CD4-positive, alpha-beta T cell treated with Interleukin-4 for 4 hours (primary cell): ENCODE data around the gene ALDH16A1.
"Not testable (repeated sequence)": the region's sequence is repeated elsewhere in the genome, so short reads cannot be mapped to it uniquely, and the experiment has no call there.

Experiments
- DNase-seq: peaks from one replicate; pipeline ENCODE4 v3.0.0-alpha.2; 2020

The ALDH16A1 gene

DNA sequence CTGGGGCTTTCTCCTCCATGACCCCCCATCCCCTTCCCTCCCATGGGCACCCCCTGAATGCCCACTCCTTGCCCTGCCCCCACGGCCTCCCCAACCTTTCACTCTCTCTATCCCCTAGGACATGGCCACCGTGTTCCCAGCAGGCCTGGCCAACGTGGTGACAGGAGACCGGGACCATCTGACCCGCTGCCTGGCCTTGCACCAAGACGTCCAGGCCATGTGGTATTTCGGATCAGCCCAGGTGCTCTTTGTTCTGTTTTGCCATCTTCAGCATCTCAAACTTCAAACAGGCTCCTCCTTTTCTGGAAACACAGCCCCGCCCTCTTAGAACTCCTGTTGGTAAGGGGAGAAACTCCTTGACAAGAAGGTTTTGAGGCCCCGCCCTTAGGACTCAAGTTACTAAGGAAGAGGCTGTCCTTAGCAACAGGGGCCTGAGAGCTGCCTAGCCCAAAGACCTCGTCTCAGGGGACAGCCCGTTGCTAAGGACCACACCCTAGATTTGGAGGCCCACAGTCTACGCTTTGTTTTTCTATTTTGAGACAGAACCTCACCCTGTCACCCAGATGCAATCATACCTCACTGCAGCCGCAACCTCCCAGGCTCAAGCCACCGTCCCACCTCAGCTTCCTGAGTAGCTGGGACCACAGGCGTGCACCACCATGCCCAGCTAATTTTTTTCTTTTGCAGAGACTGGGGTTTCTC is 15.9 kb downstream of the ALDH16A1 start:
- DNase-seq: peak; percentile 100

DNA sequence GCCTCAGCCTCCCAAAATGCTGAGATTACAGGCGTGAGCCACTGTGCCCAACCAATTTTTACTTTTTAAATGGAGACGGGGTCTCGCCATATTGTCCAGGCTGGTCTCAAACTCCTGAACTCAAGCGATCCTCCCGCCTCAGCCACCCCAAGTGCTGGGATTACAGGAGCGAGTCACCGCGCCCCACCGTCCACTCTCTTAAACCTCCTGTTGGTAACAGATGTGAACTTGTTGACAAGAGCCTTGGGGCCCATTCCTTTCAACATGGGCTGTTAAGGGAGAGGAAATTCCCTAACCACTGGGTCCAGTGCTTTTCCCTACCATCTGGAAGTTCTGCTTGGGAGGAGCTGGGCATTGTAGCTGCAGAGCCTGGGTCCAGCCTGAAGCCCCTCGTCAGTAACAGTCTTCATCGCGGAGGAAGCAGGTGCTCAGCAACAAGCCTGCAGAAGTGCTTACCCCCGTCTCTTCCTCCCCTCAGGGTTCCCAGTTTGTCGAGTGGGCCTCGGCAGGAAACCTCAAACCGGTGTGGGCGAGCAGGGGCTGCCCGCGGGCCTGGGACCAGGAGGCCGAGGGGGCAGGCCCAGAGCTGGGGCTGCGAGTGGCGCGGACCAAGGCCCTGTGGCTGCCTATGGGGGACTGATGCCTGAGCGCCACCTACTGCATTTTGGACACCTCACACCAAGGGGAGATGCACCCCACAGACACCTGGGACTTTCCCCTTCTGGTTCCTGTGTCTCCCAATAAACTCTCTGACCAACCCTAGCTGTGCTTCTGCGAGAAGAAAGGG is 17.0 kb downstream of the ALDH16A1 start:
- peak; percentile 97 for DNase-seq

DNA sequence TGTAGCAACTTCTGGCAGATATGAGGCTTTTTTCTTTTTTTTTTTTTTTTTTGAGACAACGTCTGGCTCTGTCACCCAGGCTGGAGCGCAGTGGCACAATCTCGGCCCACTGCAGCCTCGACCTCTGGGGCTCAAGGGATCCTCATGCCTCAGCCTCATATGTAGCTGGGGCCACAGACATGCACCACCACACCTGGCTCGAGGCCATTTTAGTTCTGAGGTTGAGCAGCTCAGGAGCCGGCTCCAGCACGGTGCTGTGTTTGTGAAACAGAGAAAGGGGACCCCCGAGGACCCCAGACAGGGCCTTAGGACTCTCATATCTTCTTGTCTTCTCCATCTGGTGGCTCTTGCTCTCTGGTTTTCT is 17.6 kb downstream of the ALDH16A1 start:
- DNase-seq: no peak

DNA sequence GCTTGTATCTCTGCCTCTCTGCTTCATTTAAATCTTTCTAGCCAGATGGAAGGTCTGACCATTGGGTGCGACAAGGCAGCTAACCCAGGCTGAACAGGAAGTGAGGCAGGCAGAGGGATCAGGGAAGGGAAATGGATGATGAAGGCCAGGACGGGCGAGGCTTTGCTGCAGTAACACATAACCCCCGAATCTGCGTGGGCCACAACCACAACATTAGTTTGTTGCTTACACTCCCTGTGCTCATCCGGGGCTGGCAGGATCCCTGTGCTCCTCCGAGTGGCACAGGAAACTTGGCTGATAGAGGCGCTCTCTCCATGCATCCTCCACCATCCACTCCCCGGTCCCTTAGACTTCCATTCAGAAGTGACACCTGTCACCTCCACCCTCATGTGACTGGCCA is 19.9 kb downstream of the ALDH16A1 start:
- DNase-seq: no peak

DNA sequence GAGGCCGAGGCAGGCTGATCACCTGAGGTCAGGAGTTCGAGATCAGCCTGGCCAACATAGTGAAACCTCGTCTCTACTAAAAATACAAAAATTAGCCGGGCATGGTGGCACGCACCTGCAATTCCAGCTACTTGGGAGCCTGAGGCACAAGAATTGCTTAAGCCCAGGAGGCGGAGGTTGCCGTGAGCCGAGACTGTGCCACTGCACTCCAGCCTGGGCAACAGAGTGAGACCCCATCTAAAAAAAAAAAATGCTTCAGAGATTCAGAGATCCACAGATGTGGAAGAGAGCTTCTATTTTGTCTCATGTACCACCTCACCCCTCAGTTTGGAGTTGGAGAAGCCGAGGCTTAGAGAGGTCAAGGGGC is 20.5 kb downstream of the ALDH16A1 start:
- not testable (repeated sequence) for DNase-seq

DNA sequence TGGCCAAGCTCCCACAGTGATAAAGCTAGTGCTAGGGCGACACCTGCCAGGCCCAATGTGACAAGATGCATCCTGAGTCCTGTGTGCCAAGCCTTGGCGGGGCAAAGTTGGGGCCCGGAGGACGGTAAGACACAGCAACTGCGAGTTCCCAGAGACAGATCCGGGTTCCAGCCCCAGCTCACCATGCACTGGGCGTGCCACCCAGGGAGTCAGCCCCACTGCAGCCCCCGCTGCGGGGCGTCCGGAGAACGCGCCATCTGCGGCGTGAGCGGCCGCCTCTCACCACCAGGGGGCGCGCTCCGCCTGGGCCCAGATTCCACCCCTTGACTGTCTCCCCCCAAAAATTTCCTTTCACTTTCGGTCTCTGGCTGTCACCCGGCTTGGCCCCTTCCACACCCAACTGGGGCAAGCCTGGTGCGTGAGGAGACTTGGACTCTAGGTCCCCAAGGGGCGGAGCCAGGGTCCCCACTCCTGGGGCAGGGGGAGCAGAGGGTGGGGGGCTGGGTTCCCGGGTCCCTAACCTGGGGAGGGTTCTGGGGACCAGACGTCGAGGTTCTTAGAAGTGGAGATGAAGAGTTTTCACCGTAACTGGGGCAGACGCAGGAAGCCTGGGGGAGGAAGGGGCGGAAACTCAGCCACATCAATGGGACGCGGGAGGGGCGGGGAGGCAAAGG is 21.0 kb downstream of the ALDH16A1 start, which contains the start of gene FLT3LG:
Gene FLT3LG (plus strand): TSS at position 348 of the 674 bp plus-strand sequence. CDS start 425 bp downstream, outside the sequence.
- DNase-seq: peak; percentile 98

DNA sequence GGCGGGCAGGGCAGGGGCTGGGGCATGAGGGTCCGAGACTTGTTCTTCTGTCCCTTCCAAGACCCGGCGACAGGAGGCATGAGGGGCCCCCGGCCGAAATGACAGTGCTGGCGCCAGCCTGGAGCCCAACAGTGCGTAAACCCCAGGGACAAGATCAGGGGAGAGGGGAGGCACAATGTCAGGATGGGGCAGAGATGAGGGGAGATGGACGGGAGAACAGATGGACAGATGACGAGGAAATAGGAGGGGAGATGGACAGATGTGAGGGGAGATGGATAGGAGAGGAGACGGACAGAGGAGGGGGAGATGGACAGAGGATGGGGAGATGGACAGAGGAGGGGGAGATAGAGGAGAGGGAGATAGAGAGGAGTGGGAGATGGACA is 21.5 kb downstream of the ALDH16A1 start:
- no peak for DNase-seq

DNA sequence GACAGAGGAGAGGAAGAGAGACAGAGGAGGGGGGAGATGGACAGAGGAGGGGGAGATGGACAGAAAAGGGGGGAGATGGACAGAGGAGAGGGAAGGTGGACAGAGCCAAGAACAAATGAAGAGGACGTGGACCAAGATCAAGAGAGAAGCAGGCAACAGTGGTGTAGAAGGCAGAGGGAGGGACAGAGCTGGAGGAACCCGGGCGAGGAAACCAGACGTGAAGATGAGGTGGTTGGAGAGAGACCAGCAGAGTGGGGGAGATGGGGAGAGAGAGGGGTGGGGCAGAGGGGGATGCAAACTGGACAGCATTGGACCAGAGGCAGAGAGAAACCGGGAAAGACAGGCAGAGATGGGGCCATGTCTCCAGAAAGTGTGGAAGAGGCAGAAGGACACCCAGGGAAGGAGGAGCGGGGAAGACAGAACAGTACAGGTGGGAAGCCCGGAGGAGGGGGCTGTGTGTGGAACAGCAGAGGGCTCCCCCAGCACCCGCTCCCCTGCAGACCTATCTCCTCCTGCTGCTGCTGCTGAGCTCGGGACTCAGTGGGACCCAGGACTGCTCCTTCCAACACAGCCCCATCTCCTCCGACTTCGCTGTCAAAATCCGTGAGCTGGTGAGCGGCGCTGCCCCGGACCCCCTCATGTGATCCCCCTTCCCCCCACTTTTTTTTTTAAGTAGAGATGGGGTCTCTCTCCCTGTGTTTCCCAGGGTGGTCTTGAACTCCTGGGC is 22.3 kb downstream of the ALDH16A1 start:
- DNase-seq: no peak

DNA sequence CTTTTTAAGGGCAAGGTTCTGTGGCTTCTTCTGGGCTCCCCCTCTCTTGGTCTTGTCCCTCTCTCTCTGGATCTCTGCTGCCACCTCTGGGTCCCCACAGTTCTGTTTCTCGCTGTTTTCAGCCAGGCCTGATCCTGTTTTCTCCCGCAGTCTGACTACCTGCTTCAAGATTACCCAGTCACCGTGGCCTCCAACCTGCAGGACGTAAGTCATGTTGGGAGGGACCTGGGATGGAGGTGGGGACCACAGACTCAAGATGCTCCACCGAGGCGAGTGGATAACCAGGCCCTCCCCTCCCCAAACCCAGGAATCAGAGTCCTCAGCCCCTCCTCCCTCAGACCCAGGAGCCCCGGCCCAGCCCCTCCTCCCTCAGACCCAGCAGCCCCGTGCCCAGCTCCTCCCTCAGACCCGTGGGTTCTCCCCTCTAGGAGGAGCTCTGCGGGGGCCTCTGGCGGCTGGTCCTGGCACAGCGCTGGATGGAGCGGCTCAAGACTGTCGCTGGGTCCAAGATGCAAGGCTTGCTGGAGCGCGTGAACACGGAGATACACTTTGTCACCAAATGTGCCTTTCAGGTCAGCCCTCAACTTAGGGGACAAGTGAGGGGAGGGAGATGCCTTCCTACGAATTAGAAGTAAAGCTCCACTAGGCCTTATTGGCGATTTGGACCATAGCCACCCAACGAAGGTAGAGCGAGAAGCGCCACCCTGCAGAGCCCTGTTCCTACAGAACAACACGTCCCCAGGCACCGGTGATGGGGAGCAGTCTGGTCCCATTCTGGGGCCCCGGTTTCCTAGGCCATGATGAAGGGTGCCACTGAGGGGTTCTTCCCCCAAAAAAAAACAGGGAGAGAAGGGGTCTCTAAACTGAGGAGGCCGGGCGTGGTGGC is 23.2 kb downstream of the ALDH16A1 start:
- peak; percentile 70 for DNase-seq

DNA sequence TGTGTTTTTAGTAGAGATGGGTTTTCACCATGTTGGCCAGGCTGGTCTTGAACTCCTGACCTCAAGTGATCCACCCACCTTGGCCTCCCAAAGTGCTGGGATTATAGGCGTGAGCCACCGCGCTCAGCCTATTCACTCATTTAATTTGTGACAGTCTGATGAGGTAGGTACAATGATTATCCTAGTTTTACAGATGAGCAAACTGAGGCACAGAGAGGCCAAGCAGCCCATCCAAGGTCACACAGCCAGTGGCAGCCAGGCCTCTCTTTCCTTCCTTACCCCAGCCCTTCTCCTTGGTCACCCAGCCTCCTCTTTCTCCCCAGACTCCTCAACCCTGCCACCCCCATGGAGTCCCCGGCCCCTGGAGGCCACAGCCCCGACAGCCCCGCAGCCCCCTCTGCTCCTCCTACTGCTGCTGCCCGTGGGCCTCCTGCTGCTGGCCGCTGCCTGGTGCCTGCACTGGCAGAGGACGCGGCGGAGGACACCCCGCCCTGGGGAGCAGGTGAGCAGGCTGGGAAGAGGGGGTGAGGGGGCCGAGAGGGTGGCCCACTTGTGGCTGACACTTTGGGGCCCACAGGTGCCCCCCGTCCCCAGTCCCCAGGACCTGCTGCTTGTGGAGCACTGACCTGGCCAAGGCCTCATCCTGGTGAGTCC is 27.1 kb downstream of the ALDH16A1 start:
- no peak for DNase-seq

DNA sequence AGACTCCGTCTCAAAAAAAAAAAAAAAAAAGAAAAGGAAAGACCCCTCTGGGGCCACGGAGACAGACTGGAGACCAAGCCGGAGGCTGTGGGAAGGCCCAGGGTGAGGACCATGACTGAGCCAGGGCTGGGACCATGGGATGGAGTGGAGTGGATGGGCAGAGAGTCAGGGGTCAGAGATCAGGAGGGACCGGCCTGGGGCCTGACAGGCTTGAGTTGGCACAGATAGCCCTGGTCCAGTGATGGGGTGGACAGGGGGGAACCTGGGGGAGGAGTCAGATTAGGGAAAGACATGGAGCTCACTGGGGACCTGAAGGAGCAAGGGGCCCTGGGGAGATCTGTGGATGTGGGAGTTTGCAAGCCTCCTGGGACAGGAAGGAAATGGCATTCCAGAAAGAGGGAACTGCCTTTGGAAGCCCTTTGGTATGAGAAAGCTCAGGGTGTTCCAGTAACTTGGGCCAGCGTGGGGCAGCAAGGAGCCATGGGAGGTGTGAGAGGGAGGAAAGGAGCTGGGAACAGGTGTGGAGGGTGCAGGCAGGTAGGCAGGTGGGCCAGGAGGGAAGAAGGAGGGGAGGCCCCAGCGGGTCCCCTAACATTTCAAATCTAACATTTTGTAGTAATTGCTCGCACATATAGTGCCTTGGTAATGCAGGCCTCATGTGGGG is 28.1 kb downstream of the ALDH16A1 start:
- no peak for DNase-seq

DNA sequence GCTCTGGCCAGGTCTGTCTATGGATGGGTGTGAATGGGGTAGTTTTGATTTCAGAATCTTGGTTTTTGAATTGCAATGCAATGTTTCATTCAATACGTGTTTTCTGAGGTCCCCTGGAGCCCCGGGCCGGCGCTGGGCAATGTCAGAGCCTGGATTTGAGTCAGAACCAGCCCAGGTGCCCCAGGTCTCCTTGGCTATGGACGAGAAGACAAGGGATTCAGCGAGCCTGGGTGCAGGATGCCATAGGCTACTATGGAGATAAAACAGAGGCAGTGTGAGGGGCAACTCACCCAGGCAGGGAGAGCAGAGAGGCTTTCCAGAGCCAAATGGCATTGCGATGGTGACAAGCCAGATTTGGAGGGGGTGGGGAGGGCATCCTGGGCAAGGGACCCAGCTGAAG is 33.2 kb downstream of the ALDH16A1 start:
- DNase-seq: no peak

DNA sequence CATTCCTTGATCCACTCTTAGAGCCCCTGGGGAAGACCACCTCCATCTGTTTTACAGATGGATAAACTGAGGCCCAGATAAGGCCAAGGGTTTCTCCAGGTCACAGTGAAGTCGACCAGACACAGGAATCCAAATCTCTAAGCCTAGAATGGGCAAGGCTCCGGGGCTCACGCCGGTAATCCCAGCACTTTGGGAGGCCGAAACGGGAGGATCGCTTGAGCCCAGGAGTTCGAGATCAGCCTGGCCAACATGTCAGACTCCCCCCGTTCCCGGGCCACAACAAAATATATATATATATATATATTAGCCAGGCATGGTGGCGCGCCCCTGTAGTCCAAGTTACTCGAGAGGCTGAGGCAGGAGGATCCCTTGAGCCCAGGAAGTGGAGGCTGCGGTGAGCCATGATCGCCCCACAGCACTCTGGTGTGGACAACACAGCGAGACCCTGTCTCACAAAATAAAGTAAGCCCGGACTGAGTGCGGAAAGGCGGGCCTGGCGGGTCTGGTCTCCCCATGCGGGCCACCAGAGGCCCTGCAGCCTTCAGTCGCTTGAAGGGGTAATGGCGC is 33.8 kb downstream of the ALDH16A1 start:
- DNase-seq: no peak

DNA sequence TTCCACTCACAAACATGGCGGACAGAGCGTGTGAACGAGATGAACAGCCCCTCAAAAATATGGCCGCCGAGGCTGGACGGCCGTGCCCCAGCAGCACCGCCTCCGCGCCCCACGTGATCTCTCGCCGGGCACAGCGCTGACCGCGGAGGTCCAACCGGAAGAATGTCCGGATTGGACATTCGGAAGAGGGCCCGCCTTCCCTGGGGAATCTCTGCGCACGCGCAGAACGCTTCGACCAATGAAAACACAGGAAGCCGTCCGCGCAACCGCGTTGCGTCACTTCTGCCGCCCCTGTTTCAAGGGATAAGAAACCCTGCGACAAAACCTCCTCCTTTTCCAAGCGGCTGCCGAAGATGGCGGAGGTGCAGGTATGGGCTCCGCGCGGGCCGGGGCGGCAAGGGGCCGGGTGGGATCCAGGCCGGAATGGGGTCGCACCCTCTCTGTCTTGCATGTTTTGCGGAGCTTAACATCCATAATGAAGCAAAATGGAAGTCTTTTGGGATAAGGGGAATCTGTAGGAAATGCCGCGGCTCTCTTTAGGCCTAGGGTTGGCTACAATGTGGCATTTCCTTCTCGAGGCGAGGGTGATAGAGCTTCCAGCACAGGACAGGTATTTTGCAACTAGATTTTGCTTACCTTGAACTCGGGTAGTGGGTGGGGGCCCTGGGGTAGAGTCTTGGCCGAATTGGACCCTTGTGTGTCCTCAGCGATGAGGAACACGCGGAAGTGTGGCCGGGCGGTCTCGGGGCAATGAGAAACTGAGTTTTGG is 34.4 kb downstream of the ALDH16A1 start, which contains the start of gene RPL13A:
Gene RPL13A (plus strand): TSS at position 332 of the 769 bp plus-strand sequence. CDS start 22 bp downstream, at position 354.
- peak; percentile 99 for DNase-seq

DNA sequence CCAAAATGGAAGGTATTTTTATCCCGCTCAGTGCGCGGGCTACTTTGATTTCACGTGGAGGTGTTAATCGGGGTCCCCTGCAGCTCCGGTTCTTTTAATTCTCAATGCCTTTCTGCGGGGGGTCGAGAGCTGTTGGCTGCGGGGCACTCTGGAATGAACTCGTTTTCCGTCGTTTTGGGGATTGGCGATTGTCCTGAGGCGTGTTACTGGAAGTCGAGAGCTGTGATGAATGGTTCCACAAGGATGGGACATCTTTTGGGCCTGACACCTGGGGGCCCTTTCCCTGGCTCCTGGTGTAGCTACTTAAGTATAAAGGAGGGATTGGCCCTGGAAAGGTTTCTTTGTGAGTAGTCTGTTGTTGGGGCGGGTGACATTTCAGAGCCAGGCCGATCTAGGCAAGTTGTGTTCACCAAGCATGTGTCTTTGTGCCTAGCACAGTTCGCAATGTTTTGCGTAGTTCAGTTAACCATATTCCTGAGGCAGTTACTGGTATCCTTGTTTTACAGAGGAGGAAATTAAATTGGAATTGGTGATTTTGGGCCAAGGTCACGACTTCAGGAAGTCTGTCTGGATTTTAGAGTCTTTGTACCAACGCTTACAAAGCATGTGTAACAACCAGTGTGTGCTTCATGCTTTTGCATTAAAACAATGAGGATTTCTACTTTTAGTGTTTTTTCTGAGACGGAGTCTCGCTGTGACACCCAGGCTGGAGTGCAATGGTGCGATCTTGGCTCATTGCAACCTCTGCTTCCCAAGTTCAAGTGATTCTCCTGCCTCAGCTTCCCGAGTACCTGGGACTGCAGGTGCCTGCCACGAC is 35.2 kb downstream of the ALDH16A1 start:
- no peak for DNase-seq

DNA sequence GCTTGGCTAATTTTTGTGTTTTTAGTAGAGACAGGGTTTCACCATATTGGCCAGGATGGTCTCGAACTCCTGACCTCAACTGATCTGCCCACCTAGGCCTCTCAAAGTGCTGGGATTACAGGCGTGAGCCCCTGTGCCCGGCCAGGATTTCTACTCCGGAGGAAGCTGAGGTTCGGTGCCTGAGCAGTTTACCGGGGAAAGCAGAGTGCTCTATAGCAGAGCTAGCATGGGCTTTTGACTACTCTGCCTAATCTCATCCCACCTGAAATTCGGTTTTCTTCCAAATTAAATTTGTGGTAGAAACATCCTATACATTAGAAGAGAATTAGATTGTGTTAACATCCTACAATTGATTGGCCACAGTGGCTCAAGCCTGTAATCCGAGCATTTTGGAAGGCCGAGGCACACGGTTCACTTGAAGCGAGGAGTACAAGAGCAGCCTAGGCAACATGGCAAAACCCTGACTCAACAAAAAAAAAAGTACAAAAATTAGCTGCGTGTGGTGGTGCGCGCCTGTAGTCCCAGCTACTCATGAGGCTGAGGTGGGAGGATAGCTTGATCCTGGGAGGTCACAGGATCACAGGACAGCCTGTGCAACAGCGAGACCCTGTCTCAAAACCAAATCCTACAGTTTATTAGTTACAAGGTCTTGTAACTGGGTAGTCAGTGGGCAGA is 36.0 kb downstream of the ALDH16A1 start:
- no peak for DNase-seq

DNA sequence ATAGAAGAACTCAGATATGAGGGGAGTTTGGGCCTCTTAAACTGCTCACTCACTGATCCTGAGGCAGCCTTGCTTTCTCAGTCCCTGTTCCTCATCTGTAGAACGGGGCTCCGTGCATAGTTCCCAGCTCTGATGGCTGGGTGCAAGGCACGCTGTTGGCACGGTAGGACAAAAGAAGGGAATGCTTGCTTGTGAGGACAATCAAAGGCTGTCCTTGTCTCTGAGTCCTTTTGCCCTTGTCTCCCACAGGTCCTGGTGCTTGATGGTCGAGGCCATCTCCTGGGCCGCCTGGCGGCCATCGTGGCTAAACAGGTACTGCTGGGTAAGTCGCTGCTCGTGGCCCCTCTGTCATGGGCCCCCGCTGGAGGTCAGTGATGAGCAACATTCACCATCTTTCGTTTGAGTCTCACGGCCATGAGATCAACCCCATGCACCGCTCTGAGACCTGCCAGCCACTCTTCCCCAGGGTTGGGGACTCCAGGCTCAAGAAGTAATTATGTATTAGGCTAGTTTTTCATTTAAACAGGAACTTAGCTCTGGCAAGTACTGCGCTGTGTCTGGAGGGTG is 36.7 kb downstream of the ALDH16A1 start:
- DNase-seq: peak; percentile 54
